ENCODE measurements around the gene CFAP161. TPM values are rescaled to one million over a fixed set of nuclear protein-coding genes. Genes with fewer than 3 reads are reported as not detected.

Gene CFAP161
- total and polyA plus RNA-seq, 5 donors from 2014 or later: 0.49 TPM; not detected in 4

DNA sequence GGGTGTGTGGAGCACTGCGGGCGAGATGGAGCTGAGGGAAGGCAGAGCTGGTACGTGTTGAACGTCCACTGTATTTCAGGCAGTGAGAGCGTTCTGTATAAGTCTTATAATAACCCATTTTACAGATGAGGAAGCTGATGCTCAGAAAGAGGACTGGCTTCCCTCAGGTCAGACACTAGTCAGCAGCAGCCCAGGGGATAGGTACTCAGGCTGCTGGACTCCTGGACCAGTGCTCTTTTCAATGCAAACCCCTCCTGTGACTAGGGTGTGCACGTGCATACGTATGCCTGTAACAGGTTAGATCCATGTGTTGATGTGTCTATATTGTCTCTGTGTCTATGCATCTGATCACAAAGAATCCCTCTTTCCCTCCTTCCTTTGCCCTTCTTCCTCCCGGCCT lies 54.3 kb downstream of the CFAP161 start:
- Histone ChIP-seq H3K4me3 (ENCODE audit: low read depth, low read length) (no peak overlapping the region), H3K36me3 (ENCODE audit: control insufficient read depth, insufficient read depth, low read length) (no peaks in the 10 kb centered on the region), H3K27ac (ENCODE audit: insufficient read depth, low read length, poor library complexity, severe bottlenecking) (no peak overlapping the region), H3K4me1 (ENCODE audit: control insufficient read depth, insufficient read depth, low read length, poor library complexity, severe bottlenecking) (no peaks in the 10 kb centered on the region), H3K27me3 (ENCODE audit: control insufficient read depth, insufficient read depth, low read length) (no peaks in the 10 kb centered on the region), H3K9me3 (ENCODE audit: control insufficient read depth in 2 of 2, low read length in 2 of 2) (no peaks in the 10 kb centered on the region)
- Mint-ChIP-seq H3K4me1 (no peaks in the 10 kb centered on the region), H3K36me3 (no peaks in the 10 kb centered on the region), H3K27ac (no peak overlapping the region), H3K9me3 (peaks cover 0 to 6% (median 0%) of the 10 kb centered on the region in 7 donors), H3K27me3 (peaks cover 29% of the 10 kb centered on the region), H3K4me3 (no peak overlapping the region)
- DNase-seq (no peak), ATAC-seq (ENCODE audit: low read depth in 2 of 2) (no peak)

DNA sequence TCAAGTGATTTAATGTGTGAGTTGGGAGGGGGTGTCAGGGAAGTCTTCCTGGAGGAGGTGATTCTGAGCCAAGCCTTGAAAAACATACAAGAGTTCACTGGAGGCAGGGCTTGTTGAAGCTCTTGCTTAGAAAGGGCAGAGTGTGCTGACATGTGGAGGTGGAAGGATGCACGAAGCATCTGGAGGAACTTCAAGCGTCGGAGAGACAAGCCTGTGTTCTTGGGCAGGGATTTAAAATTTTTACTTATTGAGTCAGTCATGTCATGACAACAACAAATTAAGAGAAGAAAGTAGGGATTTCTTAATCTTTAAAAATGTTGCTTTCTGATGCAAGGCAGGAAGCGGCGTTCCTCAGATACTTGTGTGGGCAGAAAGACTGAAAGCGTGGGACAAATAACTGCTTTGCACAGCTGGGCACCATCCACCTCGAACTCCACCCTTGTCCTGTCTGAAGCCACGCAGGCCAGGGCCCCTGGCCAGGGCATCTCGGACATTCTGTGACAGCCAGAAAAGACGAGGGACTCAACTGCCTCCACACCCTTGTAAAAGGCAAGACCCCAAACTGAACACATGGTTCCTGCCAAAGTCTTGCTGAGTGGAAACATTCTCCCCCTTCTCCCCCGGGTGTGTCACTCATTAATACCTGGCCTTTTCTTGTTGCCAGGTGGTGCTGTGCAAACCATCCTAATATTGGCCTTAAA lies 55.7 kb downstream of the CFAP161 start:
- Mint-ChIP-seq H3K27me3 (peaks cover 20% of the 10 kb centered on the region), H3K4me1 (no peaks in the 10 kb centered on the region), H3K4me3 (no peak overlapping the region), H3K36me3 (no peaks in the 10 kb centered on the region), H3K9me3 (peaks cover 0 to 6% (median 0%) of the 10 kb centered on the region in 7 donors), H3K27ac (no peak overlapping the region)
- Histone ChIP-seq H3K36me3 (ENCODE audit: control insufficient read depth, insufficient read depth, low read length) (no peaks in the 10 kb centered on the region), H3K4me3 (ENCODE audit: low read depth, low read length) (no peak overlapping the region), H3K27me3 (ENCODE audit: control insufficient read depth, insufficient read depth, low read length) (no peaks in the 10 kb centered on the region), H3K9me3 (ENCODE audit: control insufficient read depth in 2 of 2, low read length in 2 of 2) (no peaks in the 10 kb centered on the region), H3K4me1 (ENCODE audit: control insufficient read depth, insufficient read depth, low read length, poor library complexity, severe bottlenecking) (no peaks in the 10 kb centered on the region), H3K27ac (ENCODE audit: insufficient read depth, low read length, poor library complexity, severe bottlenecking) (no peak overlapping the region)
- ATAC-seq (ENCODE audit: low read depth in 2 of 2): no peak
- DNase-seq: no peak

DNA sequence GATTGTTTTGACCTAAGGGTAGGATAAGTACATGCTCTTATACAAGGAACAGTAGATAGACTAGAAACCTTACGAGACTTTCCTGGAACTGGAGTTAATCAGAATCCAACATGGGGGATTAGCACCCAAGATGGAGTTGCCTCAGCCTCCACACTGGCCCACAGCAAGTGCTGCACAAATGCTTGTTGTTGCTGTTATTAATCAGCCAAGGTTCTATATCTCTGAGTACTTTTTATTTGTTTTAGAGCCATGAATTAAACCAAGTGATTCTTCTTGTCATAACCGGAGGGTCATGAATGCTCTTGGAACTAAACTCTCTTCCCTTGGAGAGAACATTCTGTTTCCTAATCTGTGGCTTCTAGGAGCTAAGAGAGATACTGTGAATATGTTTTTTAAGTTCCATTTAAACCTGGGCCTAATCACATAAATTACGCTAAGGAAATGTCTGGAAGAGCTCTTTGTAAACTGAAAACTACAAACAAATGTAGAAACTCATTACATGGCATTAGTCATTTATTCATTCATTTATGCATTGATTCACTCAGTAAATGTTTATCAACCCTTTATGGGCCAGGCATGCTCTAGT lies 56.9 kb downstream of the CFAP161 start:
- no peaks in the 10 kb centered on the region for H3K4me1 Mint-ChIP-seq
- no peak for ATAC-seq (ENCODE audit: low read depth in 2 of 2)

DNA sequence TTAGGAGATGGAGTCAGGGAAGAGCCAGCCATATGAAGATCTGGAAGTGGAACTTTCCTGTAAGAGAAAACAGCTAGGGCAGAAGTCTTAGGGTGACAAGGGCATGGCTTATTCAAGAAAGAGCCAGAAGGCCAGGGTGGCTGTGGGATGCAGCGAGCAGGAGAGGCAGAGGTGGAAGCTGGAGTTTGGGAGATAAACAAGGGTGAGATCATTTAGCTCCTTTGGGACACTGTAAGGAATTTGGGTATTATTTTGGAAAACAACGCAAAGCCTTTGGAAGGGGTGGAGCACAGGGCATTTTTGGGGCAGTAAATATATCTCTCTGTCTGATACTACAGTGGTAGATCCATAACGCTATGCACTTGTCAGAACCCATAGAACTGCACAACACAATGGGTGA lies 57.6 kb downstream of the CFAP161 start:
- Mint-ChIP-seq H3K36me3 (no peaks in the 10 kb centered on the region), H3K27me3 (peaks cover 15% of the 10 kb centered on the region), H3K9me3 (peaks cover 0 to 6% (median 0%) of the 10 kb centered on the region in 7 donors), H3K27ac (no peak overlapping the region), H3K4me1 (no peaks in the 10 kb centered on the region), H3K4me3 (no peak overlapping the region)
- ATAC-seq (ENCODE audit: low read depth in 2 of 2) (no peak), DNase-seq (no peak)
- Histone ChIP-seq H3K27me3 (ENCODE audit: control insufficient read depth, insufficient read depth, low read length) (no peaks in the 10 kb centered on the region), H3K4me3 (ENCODE audit: low read depth, low read length) (no peak overlapping the region), H3K4me1 (ENCODE audit: control insufficient read depth, insufficient read depth, low read length, poor library complexity, severe bottlenecking) (no peaks in the 10 kb centered on the region), H3K9me3 (ENCODE audit: control insufficient read depth in 2 of 2, low read length in 2 of 2) (no peaks in the 10 kb centered on the region), H3K36me3 (ENCODE audit: control insufficient read depth, insufficient read depth, low read length) (no peaks in the 10 kb centered on the region), H3K27ac (ENCODE audit: insufficient read depth, low read length, poor library complexity, severe bottlenecking) (no peak overlapping the region)

More for the DNA sequence above, 56.9 kb downstream of the CFAP161 start:
- Mint-ChIP-seq H3K27ac (no peak overlapping the region), H3K27me3 (peaks cover 16% of the 10 kb centered on the region), H3K4me3 (no peak overlapping the region), H3K36me3 (no peaks in the 10 kb centered on the region), H3K9me3 (peaks cover 0 to 6% (median 0%) of the 10 kb centered on the region in 7 donors)
- H3K4me1 ChIP-seq (ENCODE audit: control insufficient read depth, insufficient read depth, low read length, poor library complexity, severe bottlenecking): no peaks in the 10 kb centered on the region
- no peaks in the 10 kb centered on the region for H3K27me3 ChIP-seq (ENCODE audit: control insufficient read depth, insufficient read depth, low read length)
- no peaks in the 10 kb centered on the region for H3K9me3 ChIP-seq (ENCODE audit: control insufficient read depth in 2 of 2, low read length in 2 of 2)
- DNase-seq: no peak
- no peak overlapping the region for H3K27ac ChIP-seq (ENCODE audit: insufficient read depth, low read length, poor library complexity, severe bottlenecking)
- H3K36me3 ChIP-seq (ENCODE audit: control insufficient read depth, insufficient read depth, low read length): no peaks in the 10 kb centered on the region
- H3K4me3 ChIP-seq (ENCODE audit: low read depth, low read length): no peak overlapping the region

DNA sequence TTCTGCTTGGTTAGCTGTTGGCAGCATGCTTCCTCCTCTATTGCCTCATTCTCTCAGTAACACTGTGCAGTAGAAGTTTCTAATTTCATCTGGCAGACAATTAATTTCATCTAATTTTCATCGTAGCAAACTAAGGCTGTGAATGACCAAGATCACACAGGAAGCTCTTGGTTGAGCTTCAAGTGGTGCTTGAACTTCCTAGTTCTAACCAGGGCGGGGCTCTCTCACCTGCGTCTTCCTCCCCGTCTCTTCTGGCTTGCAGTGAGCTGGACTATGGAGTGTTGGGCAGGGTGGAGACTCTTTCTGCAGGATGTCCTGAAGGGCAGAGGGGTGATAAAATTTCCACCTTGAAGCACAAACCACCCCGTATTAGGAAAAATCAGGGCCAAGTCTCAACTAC lies 60.7 kb downstream of the CFAP161 start:
- H3K4me1 Mint-ChIP-seq: no peaks in the 10 kb centered on the region
- H3K4me1 ChIP-seq (ENCODE audit: control insufficient read depth, insufficient read depth, low read length, poor library complexity, severe bottlenecking): no peaks in the 10 kb centered on the region
- no peak overlapping the region for H3K4me3 Mint-ChIP-seq
- H3K4me3 ChIP-seq (ENCODE audit: low read depth, low read length): no peak overlapping the region
- H3K36me3 ChIP-seq (ENCODE audit: control insufficient read depth, insufficient read depth, low read length): no peaks in the 10 kb centered on the region
- H3K9me3 ChIP-seq (ENCODE audit: control insufficient read depth in 2 of 2, low read length in 2 of 2): no peaks in the 10 kb centered on the region
- H3K9me3 Mint-ChIP-seq: peaks cover 0 to 6% (median 0%) of the 10 kb centered on the region in 7 donors
- no peak for ATAC-seq (ENCODE audit: low read depth in 2 of 2)
- no peak for DNase-seq
- H3K27me3 Mint-ChIP-seq: peaks cover 8% of the 10 kb centered on the region
- H3K27me3 ChIP-seq (ENCODE audit: control insufficient read depth, insufficient read depth, low read length): no peaks in the 10 kb centered on the region
- no peaks in the 10 kb centered on the region for H3K36me3 Mint-ChIP-seq
- H3K27ac ChIP-seq (ENCODE audit: insufficient read depth, low read length, poor library complexity, severe bottlenecking): no peak overlapping the region
- no peak overlapping the region for H3K27ac Mint-ChIP-seq

DNA sequence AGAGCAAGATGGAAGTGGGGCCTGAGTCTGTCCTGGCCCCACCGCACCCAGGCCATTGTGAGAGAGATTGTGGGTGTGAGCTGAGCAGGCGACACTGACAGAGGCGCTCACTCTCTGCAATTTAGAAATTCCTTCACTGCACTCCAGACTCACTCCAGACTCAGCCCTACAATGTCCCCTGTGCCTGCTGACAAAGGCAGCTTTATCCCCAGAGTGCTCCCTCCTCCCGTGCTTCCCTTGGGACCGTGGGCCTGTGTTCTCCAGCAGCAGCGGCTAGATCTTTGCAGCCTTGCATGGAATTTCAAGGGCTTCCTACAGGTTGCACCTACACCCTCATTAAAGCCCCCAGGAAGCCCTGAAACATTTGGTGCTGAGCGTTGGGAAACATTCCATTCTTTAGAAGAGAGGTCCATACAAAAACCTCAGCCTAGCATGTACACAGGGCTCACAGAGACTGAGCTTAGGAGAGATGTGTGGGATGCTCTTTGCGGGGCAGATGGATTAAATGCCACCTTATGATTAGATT lies 61.3 kb downstream of the CFAP161 start:
- no peaks in the 10 kb centered on the region for H3K9me3 ChIP-seq (ENCODE audit: control insufficient read depth in 2 of 2, low read length in 2 of 2)
- Mint-ChIP-seq H3K36me3 (no peaks in the 10 kb centered on the region), H3K27ac (no peak overlapping the region)

DNA sequence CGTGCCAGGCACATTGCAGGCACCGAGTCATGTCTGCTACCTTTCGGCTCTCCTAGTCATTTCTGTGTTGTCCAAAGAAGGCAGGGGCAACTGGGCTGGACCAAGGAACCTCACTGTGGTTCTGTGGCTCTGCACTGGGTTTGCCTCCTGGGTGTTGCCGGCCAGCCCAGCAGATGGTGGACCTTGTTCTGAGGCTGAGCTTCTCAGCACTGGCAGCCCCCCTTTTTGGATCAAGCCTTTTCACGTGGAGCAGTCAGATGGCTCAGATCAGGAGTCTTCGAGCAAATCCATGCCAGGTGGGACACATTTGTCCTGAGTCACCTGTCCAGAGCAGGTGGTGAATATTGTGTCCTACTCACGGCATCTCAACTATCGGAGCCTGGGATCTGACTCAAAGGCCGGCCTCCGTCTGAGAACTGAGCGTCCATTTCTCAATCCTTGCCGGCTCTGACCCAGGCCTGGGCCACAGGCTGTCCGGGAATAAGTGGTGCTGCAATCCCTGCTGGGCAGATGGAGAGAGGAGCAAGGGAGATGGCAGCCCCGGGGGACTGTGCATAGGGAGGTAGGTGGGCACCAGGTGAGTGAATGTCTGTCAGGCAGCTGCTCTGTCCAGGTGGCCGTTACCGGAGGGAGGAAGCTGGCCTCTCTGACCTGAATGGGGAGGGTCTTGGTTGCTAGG lies 62.6 kb downstream of the CFAP161 start, which contains the start of gene IL16:
Gene IL16 (plus strand): TSS at position 304 of the 679 bp plus-strand sequence. CDS start 28,521 bp downstream, outside the sequence.
- Histone ChIP-seq H3K27ac (ENCODE audit: insufficient read depth, low read length, poor library complexity, severe bottlenecking) (no peak within 1 kb of the TSS), H3K4me3 (ENCODE audit: low read depth, low read length) (no peak within 1 kb of the TSS), H3K9me3 (ENCODE audit: control insufficient read depth in 2 of 2, low read length in 2 of 2) (no peaks in the 10 kb centered on the region), H3K36me3 (ENCODE audit: control insufficient read depth, insufficient read depth, low read length) (no peaks in the 10 kb centered on the region), H3K4me1 (ENCODE audit: control insufficient read depth, insufficient read depth, low read length, poor library complexity, severe bottlenecking) (no peaks in the 10 kb centered on the region), H3K27me3 (ENCODE audit: control insufficient read depth, insufficient read depth, low read length) (no peaks in the 10 kb centered on the region)
- Mint-ChIP-seq H3K4me3 (no peak within 1 kb of the TSS), H3K4me1 (no peaks in the 10 kb centered on the region), H3K9me3 (peaks cover 0 to 5% (median 0%) of the 10 kb centered on the region in 7 donors), H3K36me3 (no peaks in the 10 kb centered on the region), H3K27me3 (peaks cover 8% of the 10 kb centered on the region), H3K27ac (no peak within 1 kb of the TSS)
- DNase-seq (no peak), ATAC-seq (ENCODE audit: low read depth in 2 of 2) (no peak)

More for the DNA sequence above, 61.3 kb downstream of the CFAP161 start:
- no peak overlapping the region for H3K4me3 ChIP-seq (ENCODE audit: low read depth, low read length)
- no peaks in the 10 kb centered on the region for H3K4me1 ChIP-seq (ENCODE audit: control insufficient read depth, insufficient read depth, low read length, poor library complexity, severe bottlenecking)
- H3K27me3 ChIP-seq (ENCODE audit: control insufficient read depth, insufficient read depth, low read length): no peaks in the 10 kb centered on the region
- peaks cover 8% of the 10 kb centered on the region for H3K27me3 Mint-ChIP-seq
- H3K4me3 Mint-ChIP-seq: no peak overlapping the region
- ATAC-seq (ENCODE audit: low read depth in 2 of 2): no peak
- no peak overlapping the region for H3K27ac ChIP-seq (ENCODE audit: insufficient read depth, low read length, poor library complexity, severe bottlenecking)
- H3K36me3 ChIP-seq (ENCODE audit: control insufficient read depth, insufficient read depth, low read length): no peaks in the 10 kb centered on the region
- DNase-seq: no peak
- H3K4me1 Mint-ChIP-seq: no peaks in the 10 kb centered on the region
- H3K9me3 Mint-ChIP-seq: peaks cover 0 to 6% (median 0%) of the 10 kb centered on the region in 7 donors

Measured in CD4-positive, CD25-positive, alpha-beta regulatory T cell (primary cell).